Measurements from ENCODE around the gene ANK3.

ANK3 gene

GRCh38 chr10:60389413-60390025 is at the start of gene ANK3:
ANK3 (minus strand) TSS chr10:60389875; CDS start chr10:60389538, 337 bp downstream.
- DNase-seq, result no peak

GRCh38 chr10:60434418-60435046 is 44.9 kb upstream of the ANK3 start:
- DNase-seq, result peak; percentile 31

- no peak for DNase-seq
These were observed 44.0 kb upstream of the ANK3 start for GRCh38 chr10:60433684-60434083.

- DNase-seq, result no peak
These were observed 41.3 kb upstream of the ANK3 start for GRCh38 chr10:60430836-60431597.

- DNase-seq, result no peak
These were observed 40.3 kb upstream of the ANK3 start for GRCh38 chr10:60430017-60430416.

GRCh38 chr10:60429084-60429849 is 39.6 kb upstream of the ANK3 start:
- no peak for DNase-seq

GRCh38 chr10:60428387-60428737 is 38.7 kb upstream of the ANK3 start:
- DNase-seq, result no peak

- DNase-seq, result no peak
These were observed 38.2 kb upstream of the ANK3 start for GRCh38 chr10:60427709-60428386.

- DNase-seq, result no peak
These were observed 37.5 kb upstream of the ANK3 start for GRCh38 chr10:60427148-60427547.

GRCh38 chr10:60426425-60426824 is 36.8 kb upstream of the ANK3 start:
- DNase-seq, result no peak

GRCh38 chr10:60425392-60426110 is 35.9 kb upstream of the ANK3 start:
- no peak for DNase-seq

- DNase-seq, result no peak
These were observed 35.3 kb upstream of the ANK3 start for GRCh38 chr10:60424971-60425370.

GRCh38 chr10:60423920-60424319 is 34.2 kb upstream of the ANK3 start:
- DNase-seq, result no peak

- no peak for DNase-seq
These were observed 33.1 kb upstream of the ANK3 start for GRCh38 chr10:60422809-60423208.

GRCh38 chr10:60420991-60421894 is 31.6 kb upstream of the ANK3 start:
- peak; percentile 57 for DNase-seq

- no peak for DNase-seq
These were observed 29.6 kb upstream of the ANK3 start for GRCh38 chr10:60419249-60419648.

- no peak for DNase-seq
These were observed 28.2 kb upstream of the ANK3 start for GRCh38 chr10:60417901-60418300.

- no peak for DNase-seq
These were observed 27.3 kb upstream of the ANK3 start for GRCh38 chr10:60417024-60417423.

GRCh38 chr10:60414877-60415585 is 25.4 kb upstream of the ANK3 start:
- DNase-seq, result no peak

GRCh38 chr10:60414111-60414510 is 24.4 kb upstream of the ANK3 start:
- DNase-seq, result no peak
